Thyroid gland (tissue), 4 donors: Measurements from ENCODE around the gene TCTN3.
A peak's percentile ranks its signal among the peaks of the same experiment; 100 is the strongest.

Experiments used
- POLR2A ChIP-seq, 2 donors: fragments of 450-650 bp; IDR thresholded peaks; one replicate each; pipeline ENCODE4 v1.6.1; 2017; ENCODE audit warnings: antibody characterized with exemption in 2 of 2, mild to moderate bottlenecking in 2 of 2, moderate library complexity in 1 of 2
- TF ChIP-seq, protein P1 (sequence below), 6 experiments: fragments of 200-600 bp in 3 of 6; fragments of 450-650 bp in 3 of 6; sonication (generic) in 3 of 6; IDR thresholded peaks; one replicate each; pipeline ENCODE4 v1.5.1; 2016 to 2019; ENCODE audit warnings: antibody characterized with exemption in 6 of 6, mild to moderate bottlenecking in 2 of 6, inconsistent platforms in 1 of 6, moderate library complexity in 1 of 6

DNA sequence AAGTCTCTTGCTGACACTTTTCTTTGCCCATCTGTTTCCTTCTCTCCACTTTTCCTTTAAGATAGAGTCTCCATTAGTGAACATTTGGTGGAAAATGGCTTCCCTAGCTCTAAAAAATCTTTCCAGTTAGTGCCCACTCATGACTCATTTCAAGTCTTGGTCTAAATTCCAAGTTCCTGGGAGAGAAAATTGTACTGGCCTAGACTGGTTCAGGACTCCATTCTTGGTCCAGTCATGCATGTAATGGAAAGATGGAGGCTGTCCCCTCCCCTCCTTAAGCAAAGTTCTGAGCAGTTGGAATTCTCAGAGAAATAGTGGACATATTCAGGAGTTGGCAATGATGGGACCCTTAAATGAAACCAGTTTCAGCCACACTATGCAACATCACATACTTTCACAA, 33.4 kb downstream of the TCTN3 start:
- TF ChIP-seq, protein P1, sequence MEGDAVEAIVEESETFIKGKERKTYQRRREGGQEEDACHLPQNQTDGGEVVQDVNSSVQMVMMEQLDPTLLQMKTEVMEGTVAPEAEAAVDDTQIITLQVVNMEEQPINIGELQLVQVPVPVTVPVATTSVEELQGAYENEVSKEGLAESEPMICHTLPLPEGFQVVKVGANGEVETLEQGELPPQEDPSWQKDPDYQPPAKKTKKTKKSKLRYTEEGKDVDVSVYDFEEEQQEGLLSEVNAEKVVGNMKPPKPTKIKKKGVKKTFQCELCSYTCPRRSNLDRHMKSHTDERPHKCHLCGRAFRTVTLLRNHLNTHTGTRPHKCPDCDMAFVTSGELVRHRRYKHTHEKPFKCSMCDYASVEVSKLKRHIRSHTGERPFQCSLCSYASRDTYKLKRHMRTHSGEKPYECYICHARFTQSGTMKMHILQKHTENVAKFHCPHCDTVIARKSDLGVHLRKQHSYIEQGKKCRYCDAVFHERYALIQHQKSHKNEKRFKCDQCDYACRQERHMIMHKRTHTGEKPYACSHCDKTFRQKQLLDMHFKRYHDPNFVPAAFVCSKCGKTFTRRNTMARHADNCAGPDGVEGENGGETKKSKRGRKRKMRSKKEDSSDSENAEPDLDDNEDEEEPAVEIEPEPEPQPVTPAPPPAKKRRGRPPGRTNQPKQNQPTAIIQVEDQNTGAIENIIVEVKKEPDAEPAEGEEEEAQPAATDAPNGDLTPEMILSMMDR (IDR thresholded peaks at IDR 0.05), result no peak
- TF ChIP-seq POLR2A (IDR thresholded peaks at IDR 0.05), result peak in 1 of 2 donors; percentile 10
